ENCODE measurements around the gene SETBP1.

SETBP1 gene

GRCh38 chr18:45073556-45073955, 392.9 kb downstream of the SETBP1 start:
- H3K14ac ChIP-seq (ENCODE audit: low read length in 2 of 2), result no peak overlapping the region
- H3K23ac ChIP-seq (ENCODE audit: low read length in 2 of 2), result no peak overlapping the region
- no peak overlapping the region for H3K27ac ChIP-seq (ENCODE audit: low read length, poor library complexity, severe bottlenecking)
- H2AK5ac ChIP-seq (ENCODE audit: low read length, severe bottlenecking), result no peak overlapping the region
- no peak overlapping the region for H3K4me3 ChIP-seq (ENCODE audit: insufficient read depth in 1 of 2, low read depth in 1 of 2, low read length in 2 of 2)
- H3K4ac ChIP-seq (ENCODE audit: low read depth in 1 of 2, low read length in 2 of 2), result no peak overlapping the region
- no peak overlapping the region for H4K91ac ChIP-seq (ENCODE audit: low read length)
- no peaks in the 10 kb centered on the region for H3K9me3 ChIP-seq (ENCODE audit: control insufficient read depth, low read length)
- no peak overlapping the region for H3K18ac ChIP-seq (ENCODE audit: low read depth in 1 of 2, low read length in 2 of 2)
- no peaks in the 10 kb centered on the region for H3K4me1 ChIP-seq (ENCODE audit: control insufficient read depth, insufficient read depth, low read depth, low read length)
- no peak overlapping the region for H3K9ac ChIP-seq (ENCODE audit: low read length)
- DNase-seq, result no peak
- no peak overlapping the region for H2BK15ac ChIP-seq (ENCODE audit: low read depth, poor library complexity, severe bottlenecking)
- H3K27me3 ChIP-seq (ENCODE audit: control insufficient read depth in 1 of 2, insufficient read depth in 1 of 2, low read length in 2 of 2), result no peaks in the 10 kb centered on the region
- H3K36me3 ChIP-seq (ENCODE audit: control insufficient read depth in 1 of 2, insufficient read depth in 2 of 2, low read depth in 1 of 2, low read length in 2 of 2), result no peaks in the 10 kb centered on the region
- no peak overlapping the region for H2BK12ac ChIP-seq (ENCODE audit: low read length in 2 of 2)
- no peak overlapping the region for H2AFZ ChIP-seq (ENCODE audit: low read depth, low read length)
- no peak overlapping the region for H2BK5ac ChIP-seq (ENCODE audit: low read depth, low read length, poor library complexity, severe bottlenecking)
- H3K79me1 ChIP-seq (replicated peaks; ENCODE audit: low read length, poor library complexity, severe bottlenecking), result no peaks in the 10 kb centered on the region
- H4K8ac ChIP-seq (ENCODE audit: low read length), result no peak overlapping the region
- H2BK120ac ChIP-seq (ENCODE audit: low read depth, low read length), result no peak overlapping the region
- no peak overlapping the region for H3K4me2 ChIP-seq (ENCODE audit: low read length, poor library complexity, severe bottlenecking)

GRCh38 chr18:45081566-45082181, 401.0 kb downstream of the SETBP1 start:
- H3K4me2 ChIP-seq (ENCODE audit: low read length, poor library complexity, severe bottlenecking), result no peak overlapping the region
- H3K27ac ChIP-seq (ENCODE audit: low read length, poor library complexity, severe bottlenecking), result no peak overlapping the region
- no peak overlapping the region for H4K8ac ChIP-seq (ENCODE audit: low read length)
- H2BK12ac ChIP-seq (ENCODE audit: low read length in 2 of 2), result no peak overlapping the region
- 80% methylated on average over 6 of the region's 6 CpGs for WGBS
- H2BK5ac ChIP-seq (ENCODE audit: low read depth, low read length, poor library complexity, severe bottlenecking), result no peak overlapping the region
- H3K27me3 ChIP-seq (ENCODE audit: control insufficient read depth in 1 of 2, insufficient read depth in 1 of 2, low read length in 2 of 2), result no peaks in the 10 kb centered on the region
- H3K9me3 ChIP-seq (ENCODE audit: control insufficient read depth, low read length), result peaks cover 5% of the 10 kb centered on the region
- no peak overlapping the region for H2AK5ac ChIP-seq (ENCODE audit: low read length, severe bottlenecking)
- H3K9ac ChIP-seq (ENCODE audit: low read length), result no peak overlapping the region
- no peak overlapping the region for H3K23ac ChIP-seq (ENCODE audit: low read length in 2 of 2)
- no peak overlapping the region for H3K4me3 ChIP-seq (ENCODE audit: insufficient read depth in 1 of 2, low read depth in 1 of 2, low read length in 2 of 2)
- no peak overlapping the region for H3K4ac ChIP-seq (ENCODE audit: low read depth in 1 of 2, low read length in 2 of 2)
- H2BK15ac ChIP-seq (ENCODE audit: low read depth, poor library complexity, severe bottlenecking), result no peak overlapping the region
- no peak overlapping the region for H3K14ac ChIP-seq (ENCODE audit: low read length in 2 of 2)
- H2AFZ ChIP-seq (ENCODE audit: low read depth, low read length), result no peak overlapping the region
- no peak for DNase-seq
- H3K18ac ChIP-seq (ENCODE audit: low read depth in 1 of 2, low read length in 2 of 2), result no peak overlapping the region
- no peaks in the 10 kb centered on the region for H3K4me1 ChIP-seq (ENCODE audit: control insufficient read depth, insufficient read depth, low read depth, low read length)
- H3K36me3 ChIP-seq (ENCODE audit: control insufficient read depth in 1 of 2, insufficient read depth in 2 of 2, low read depth in 1 of 2, low read length in 2 of 2), result no peaks in the 10 kb centered on the region
- H2BK120ac ChIP-seq (ENCODE audit: low read depth, low read length), result no peak overlapping the region
- no peaks in the 10 kb centered on the region for H3K79me1 ChIP-seq (replicated peaks; ENCODE audit: low read length, poor library complexity, severe bottlenecking)
- H4K91ac ChIP-seq (ENCODE audit: low read length), result no peak overlapping the region

- Histone ChIP-seq H2BK120ac (ENCODE audit: low read depth, low read length) (no peak overlapping the region), H4K8ac (ENCODE audit: low read length) (no peak overlapping the region)
These were observed 402.7 kb downstream of the SETBP1 start for GRCh38 chr18:45083226-45083855.

GRCh38 chr18:45084206-45084605, 403.5 kb downstream of the SETBP1 start:
- no peak overlapping the region for H4K91ac ChIP-seq (ENCODE audit: low read length)
- H2BK15ac ChIP-seq (ENCODE audit: low read depth, poor library complexity, severe bottlenecking), result no peak overlapping the region
- no peak overlapping the region for H2AK5ac ChIP-seq (ENCODE audit: low read length, severe bottlenecking)
- peak overlapping the region in 1 of 2 experiments; percentile 56 for H3K4ac ChIP-seq (ENCODE audit: low read depth in 1 of 2, low read length in 2 of 2)
- no peaks in the 10 kb centered on the region for H3K36me3 ChIP-seq (ENCODE audit: control insufficient read depth in 1 of 2, insufficient read depth in 2 of 2, low read depth in 1 of 2, low read length in 2 of 2)
- H3K18ac ChIP-seq (ENCODE audit: low read depth in 1 of 2, low read length in 2 of 2), result peak overlapping the region in 1 of 2 experiments; percentile 71
- H2AFZ ChIP-seq (ENCODE audit: low read depth, low read length), result no peak overlapping the region
- no peak overlapping the region for H3K14ac ChIP-seq (ENCODE audit: low read length in 2 of 2)
- no peaks in the 10 kb centered on the region for H3K79me1 ChIP-seq (replicated peaks; ENCODE audit: low read length, poor library complexity, severe bottlenecking)
- H3K9me3 ChIP-seq (ENCODE audit: control insufficient read depth, low read length), result peaks cover 5% of the 10 kb centered on the region
- no peak overlapping the region for H3K23ac ChIP-seq (ENCODE audit: low read length in 2 of 2)
- H3K27ac ChIP-seq (ENCODE audit: low read length, poor library complexity, severe bottlenecking), result no peak overlapping the region
- WGBS, result 35% methylated on average over 13 of the region's 13 CpGs
- no peak overlapping the region for H2BK5ac ChIP-seq (ENCODE audit: low read depth, low read length, poor library complexity, severe bottlenecking)
- peak overlapping the region; percentile 69 for H2BK120ac ChIP-seq (ENCODE audit: low read depth, low read length)
- H3K4me2 ChIP-seq (ENCODE audit: low read length, poor library complexity, severe bottlenecking), result no peak overlapping the region
- no peak overlapping the region for H3K9ac ChIP-seq (ENCODE audit: low read length)
- peak overlapping the region; percentile 37 to 62 for H2BK12ac ChIP-seq (ENCODE audit: low read length in 2 of 2)
- no peak overlapping the region for H3K4me3 ChIP-seq (ENCODE audit: insufficient read depth in 1 of 2, low read depth in 1 of 2, low read length in 2 of 2)
- no peaks in the 10 kb centered on the region for H3K27me3 ChIP-seq (ENCODE audit: control insufficient read depth in 1 of 2, insufficient read depth in 1 of 2, low read length in 2 of 2)
- DNase-seq, result peak; percentile 24
- H4K8ac ChIP-seq (ENCODE audit: low read length), result peak overlapping the region; percentile 8
- no peaks in the 10 kb centered on the region for H3K4me1 ChIP-seq (ENCODE audit: control insufficient read depth, insufficient read depth, low read depth, low read length)

More at GRCh38 chr18:45083226-45083855, 402.7 kb downstream of the SETBP1 start:
- H3K27me3 ChIP-seq (ENCODE audit: control insufficient read depth in 1 of 2, insufficient read depth in 1 of 2, low read length in 2 of 2), result no peaks in the 10 kb centered on the region
- H3K4me1 ChIP-seq (ENCODE audit: control insufficient read depth, insufficient read depth, low read depth, low read length), result no peaks in the 10 kb centered on the region
- H4K91ac ChIP-seq (ENCODE audit: low read length), result no peak overlapping the region
- H3K18ac ChIP-seq (ENCODE audit: low read depth in 1 of 2, low read length in 2 of 2), result peak overlapping the region in 1 of 2 experiments; percentile 71
- no peak overlapping the region for H3K9ac ChIP-seq (ENCODE audit: low read length)
- no peak overlapping the region for H3K4me3 ChIP-seq (ENCODE audit: insufficient read depth in 1 of 2, low read depth in 1 of 2, low read length in 2 of 2)
- no peaks in the 10 kb centered on the region for H3K79me1 ChIP-seq (replicated peaks; ENCODE audit: low read length, poor library complexity, severe bottlenecking)
- peak overlapping the region in 1 of 2 experiments; percentile 49 for H2BK12ac ChIP-seq (ENCODE audit: low read length in 2 of 2)
- H3K36me3 ChIP-seq (ENCODE audit: control insufficient read depth in 1 of 2, insufficient read depth in 2 of 2, low read depth in 1 of 2, low read length in 2 of 2), result no peaks in the 10 kb centered on the region
- 78% methylated on average over 7 of the region's 8 CpGs for WGBS
- no peak overlapping the region for H3K27ac ChIP-seq (ENCODE audit: low read length, poor library complexity, severe bottlenecking)
- no peak overlapping the region for H2AFZ ChIP-seq (ENCODE audit: low read depth, low read length)
- H3K14ac ChIP-seq (ENCODE audit: low read length in 2 of 2), result no peak overlapping the region
- H3K9me3 ChIP-seq (ENCODE audit: control insufficient read depth, low read length), result peaks cover 5% of the 10 kb centered on the region
- H3K4me2 ChIP-seq (ENCODE audit: low read length, poor library complexity, severe bottlenecking), result no peak overlapping the region
- no peak overlapping the region for H3K23ac ChIP-seq (ENCODE audit: low read length in 2 of 2)
- DNase-seq, result no peak
- no peak overlapping the region for H2BK5ac ChIP-seq (ENCODE audit: low read depth, low read length, poor library complexity, severe bottlenecking)
- H2BK15ac ChIP-seq (ENCODE audit: low read depth, poor library complexity, severe bottlenecking), result no peak overlapping the region
- no peak overlapping the region for H2AK5ac ChIP-seq (ENCODE audit: low read length, severe bottlenecking)
- peak overlapping the region in 1 of 2 experiments; percentile 56 for H3K4ac ChIP-seq (ENCODE audit: low read depth in 1 of 2, low read length in 2 of 2)
